Body of pancreas (tissue), 4 donors: Measurements from ENCODE around the gene PPARA.

Experiments used
- CTCF ChIP-seq, 7 experiments: fragments of 450-650 bp in 4 of 7; fragments of 200-600 bp in 3 of 7; sonication (generic) in 3 of 7; IDR thresholded peaks; one replicate each; pipeline ENCODE4 v1.5.1; 2016 to 2019; ENCODE audit warnings: antibody characterized with exemption in 7 of 7
- POLR2A ChIP-seq, 3 donors: fragments of 450-650 bp; IDR thresholded peaks; one replicate each; pipeline ENCODE4 v1.6.1; 2016; ENCODE audit warnings: antibody characterized with exemption in 3 of 3, mild to moderate bottlenecking in 2 of 3

DNA sequence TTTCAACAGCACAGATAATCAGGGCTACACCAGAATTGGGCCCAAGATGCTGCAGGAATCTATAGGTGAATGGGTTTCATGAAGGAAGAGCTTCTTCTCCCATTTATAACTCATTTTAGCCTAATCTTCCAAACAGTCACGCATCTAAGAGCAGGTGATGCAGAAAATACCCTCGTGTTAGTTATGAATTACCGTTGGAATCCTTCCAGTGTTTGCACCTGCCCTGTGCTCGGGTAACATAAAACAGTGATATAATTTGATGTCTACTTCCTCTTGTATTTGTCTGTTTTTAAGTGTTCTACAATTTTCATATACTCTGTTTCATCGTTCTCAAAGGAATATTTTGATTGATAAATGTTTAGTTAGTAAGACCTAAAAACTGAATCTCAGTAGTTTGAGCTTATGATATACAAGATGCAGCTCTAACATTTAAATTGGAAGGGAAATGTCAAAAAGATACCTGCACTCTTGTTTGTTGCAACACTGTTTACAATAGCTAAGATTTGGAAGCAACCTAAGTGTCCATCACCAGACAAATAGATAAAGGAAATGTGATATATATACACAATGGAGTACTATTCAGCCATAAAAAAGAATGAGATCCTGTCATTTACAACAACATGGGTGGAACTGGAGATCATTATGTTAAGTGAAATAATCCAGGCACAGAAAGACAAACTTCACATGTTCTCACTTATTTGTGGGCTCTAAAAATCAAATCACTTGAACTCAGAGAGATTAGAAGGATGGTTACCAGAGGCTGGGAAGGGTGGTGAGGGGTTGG, 42.1 kb downstream of the PPARA start:
- TF ChIP-seq CTCF (IDR thresholded peaks at IDR 0.05) (no peak), POLR2A (IDR thresholded peaks at IDR 0.05) (no peak)
